ENCODE results near the gene C2orf68. TPM values are rescaled to one million over a fixed set of nuclear protein-coding genes. Genes with fewer than 3 reads are reported as not detected.

C2orf68 gene
- total and polyA plus RNA-seq, 2 donors (not counting 1 experiment from before 2014, with no cell fraction given) = 30.5 to 82.4 TPM

DNA sequence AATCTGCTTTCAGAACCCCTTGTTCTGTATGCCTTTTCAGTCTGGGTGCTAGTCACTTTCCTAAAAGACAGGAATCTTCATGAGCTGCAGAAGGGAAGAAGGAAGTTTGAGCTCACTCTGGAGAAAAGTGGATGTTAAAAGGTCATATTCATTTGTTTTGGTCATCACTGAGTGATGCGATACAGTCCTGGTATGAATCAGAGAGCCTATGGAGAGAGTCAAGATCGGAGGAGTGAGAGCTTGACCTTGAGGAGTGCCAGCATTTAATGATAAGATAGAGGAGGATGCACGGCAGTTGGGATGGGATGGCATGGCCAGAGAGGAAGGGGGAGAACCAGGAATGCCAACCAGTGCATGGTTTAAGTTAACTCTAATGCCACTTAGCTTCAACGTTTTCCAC, 23.8 kb upstream of the C2orf68 start:
- no peaks in the 10 kb centered on the region for H3K27me3 Mint-ChIP-seq
- no peaks in the 10 kb centered on the region for H3K27me3 ChIP-seq (replicated peaks in 1 of 4; ENCODE audit: control extremely low read depth in 1 of 4, control insufficient read depth in 3 of 4, insufficient read depth in 4 of 4, low read length in 3 of 4)
- intact Hi-C loops (cut with micrococcal nuclease) = no loop called here
- peaks cover 4% of the 10 kb centered on the region for H3K4me1 Mint-ChIP-seq
- peaks cover 7 to 86% of the 10 kb centered on the region in 2 experiments for H3K36me3 ChIP-seq (replicated peaks in 1 of 2; ENCODE audit: control extremely low read depth in 1 of 2, control insufficient read depth in 1 of 2, extremely low read depth in 1 of 2, insufficient read depth in 2 of 2, low read length in 1 of 2)
- no peaks in the 10 kb centered on the region for H3K4me1 ChIP-seq (ENCODE audit: control insufficient read depth in 2 of 2, insufficient read depth in 2 of 2, low read length in 2 of 2)
- H3K9ac ChIP-seq (ENCODE audit: low read length) = no peak overlapping the region
- no peak overlapping the region for H3K4me3 ChIP-seq (ENCODE audit: control extremely low read depth in 1 of 5, extremely low read depth in 1 of 5, insufficient read depth in 1 of 5, low read depth in 2 of 5, low read length in 4 of 5)
- CTCF ChIA-PET = interaction anchor here (1.2 to 8.4 kb wide), 6 partner anchors 9 to 71 kb away, joined by 3 to 134 read pairs (median 22); no protein-coding TSS in a partner anchor
- DNase-seq = no peak
- peaks cover 34% of the 10 kb centered on the region for H3K79me2 ChIP-seq (ENCODE audit: control insufficient read depth, insufficient read depth, low read length)
- H3K4me3 Mint-ChIP-seq = no peak overlapping the region
- no peak overlapping the region for H2AFZ ChIP-seq (ENCODE audit: insufficient read depth, low read depth, low read length, poor library complexity, severe bottlenecking)
- peaks cover 13% of the 10 kb centered on the region for H4K20me1 ChIP-seq (ENCODE audit: control insufficient read depth, insufficient read depth, low read length, poor library complexity, severe bottlenecking)
- no peak overlapping the region for H3K27ac ChIP-seq (ENCODE audit: low read length in 2 of 2)
- whole genome bisulfite sequencing (ENCODE audit: insufficient coverage) = 80% methylated on average over 2 of the region's 4 CpGs
- H3K9me3 ChIP-seq (ENCODE audit: control extremely low read depth in 1 of 3, control insufficient read depth in 2 of 3, insufficient read depth in 1 of 3, low read length in 2 of 3) = no peaks in the 10 kb centered on the region
- no peak overlapping the region for H3K4me2 ChIP-seq (replicated peaks; ENCODE audit: low read depth, low read length, poor library complexity, severe bottlenecking)
- H3K9me3 Mint-ChIP-seq (ENCODE audit: insufficient read depth) = no peaks in the 10 kb centered on the region
- POLR2A ChIA-PET = interaction anchor here (0.6 kb wide), 1 partner anchor 146 kb away, joined by 4 read pairs; no protein-coding TSS in a partner anchor
- no peak overlapping the region for H3K27ac Mint-ChIP-seq
- no peak for TF ChIP-seq CTCF (IDR thresholded peaks at IDR 0.05)
- no peak for TF ChIP-seq EZH2 (IDR thresholded peaks at IDR 0.05; ENCODE audit: borderline replicate concordance, insufficient read depth, low read depth, low read length, poor library complexity, severe bottlenecking)
- no peak for ATAC-seq (ENCODE audit: low read depth)

DNA sequence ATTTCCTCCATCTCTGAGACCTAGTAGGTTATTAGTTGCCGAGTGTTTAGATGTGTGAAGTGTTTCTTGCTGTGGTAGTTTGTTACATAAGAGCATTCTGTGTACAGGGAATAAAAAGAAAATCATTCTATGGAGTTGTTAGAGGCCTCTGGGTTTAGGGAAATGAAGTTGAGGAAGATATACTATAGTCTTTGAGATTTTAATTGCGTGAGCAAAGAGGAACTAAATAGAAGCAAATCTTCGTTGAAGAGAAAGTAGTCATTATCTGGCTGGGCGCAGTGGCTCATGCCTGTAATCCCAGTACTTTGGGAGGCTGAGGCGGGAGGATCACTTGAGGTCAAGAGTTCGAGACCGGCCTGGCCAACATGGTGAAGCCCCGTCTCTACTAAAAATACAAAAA, 23.1 kb upstream of the C2orf68 start:
- CTCF ChIA-PET = interaction anchor here (1.2 to 8.4 kb wide), 3 partner anchors 10 to 72 kb away, joined by 3 to 134 read pairs (median 22); no protein-coding TSS in a partner anchor
- H3K4me3 Mint-ChIP-seq = no peak overlapping the region
- Histone ChIP-seq H3K4me1 (ENCODE audit: control insufficient read depth in 2 of 2, insufficient read depth in 2 of 2, low read length in 2 of 2) (no peaks in the 10 kb centered on the region), H3K9me3 (ENCODE audit: control extremely low read depth in 1 of 3, control insufficient read depth in 2 of 3, insufficient read depth in 1 of 3, low read length in 2 of 3) (no peaks in the 10 kb centered on the region), H3K27ac (ENCODE audit: low read length in 2 of 2) (no peak overlapping the region), H2AFZ (ENCODE audit: insufficient read depth, low read depth, low read length, poor library complexity, severe bottlenecking) (no peak overlapping the region), H3K27me3 (replicated peaks in 1 of 4; ENCODE audit: control extremely low read depth in 1 of 4, control insufficient read depth in 3 of 4, insufficient read depth in 4 of 4, low read length in 3 of 4) (no peaks in the 10 kb centered on the region), H4K20me1 (ENCODE audit: control insufficient read depth, insufficient read depth, low read length, poor library complexity, severe bottlenecking) (peaks cover 13% of the 10 kb centered on the region), H3K9ac (ENCODE audit: low read length) (no peak overlapping the region), H3K4me3 (ENCODE audit: control extremely low read depth in 1 of 5, extremely low read depth in 1 of 5, insufficient read depth in 1 of 5, low read depth in 2 of 5, low read length in 4 of 5) (no peak overlapping the region), H3K79me2 (ENCODE audit: control insufficient read depth, insufficient read depth, low read length) (peaks cover 35% of the 10 kb centered on the region), H3K36me3 (replicated peaks in 1 of 2; ENCODE audit: control extremely low read depth in 1 of 2, control insufficient read depth in 1 of 2, extremely low read depth in 1 of 2, insufficient read depth in 2 of 2, low read length in 1 of 2) (peaks cover 9 to 88% of the 10 kb centered on the region in 2 experiments), H3K4me2 (replicated peaks; ENCODE audit: low read depth, low read length, poor library complexity, severe bottlenecking) (no peak overlapping the region)
- TF ChIP-seq CTCF (IDR thresholded peaks at IDR 0.05) (no peak), EZH2 (IDR thresholded peaks at IDR 0.05; ENCODE audit: borderline replicate concordance, insufficient read depth, low read depth, low read length, poor library complexity, severe bottlenecking) (no peak)
- H3K9me3 Mint-ChIP-seq (ENCODE audit: insufficient read depth) = no peaks in the 10 kb centered on the region
- POLR2A ChIA-PET = no interaction called here
- no peaks in the 10 kb centered on the region for H3K27me3 Mint-ChIP-seq
- intact Hi-C loops (cut with micrococcal nuclease) = no loop called here
- H3K27ac Mint-ChIP-seq = no peak overlapping the region
- 91% methylated on average over 3 of the region's 8 CpGs for WGBS (ENCODE audit: insufficient coverage)
- H3K4me1 Mint-ChIP-seq = peaks cover 4% of the 10 kb centered on the region
- DNase-seq (no peak), ATAC-seq (ENCODE audit: low read depth) (no peak)

Data from B cell (primary cell).